B cell (primary cell): Measurements from ENCODE around the gene HFM1. TPM values are rescaled to one million over a fixed set of nuclear protein-coding genes. Genes with fewer than 3 reads are reported as not detected.
"Not testable (repeated sequence)": the region's sequence is repeated elsewhere in the genome, so short reads cannot be mapped to it uniquely, and the experiment has no call there.

Experiments
- ATAC-seq: fragments of 200-7000 bp; cut with Tn5 transposase; one replicate; pipeline ENCODE4 v1.10.0; 2021; ENCODE audit warnings: low read depth, mild to moderate bottlenecking, moderate number of reproducible peaks, moderate library complexity
- CTCF ChIA-PET: fragments of 350-600 bp; sonication (Branson Sonifier 250); formaldehyde crosslinking; loops from one replicate; lab custom pipeline; 2021; ENCODE audit warnings: antibody characterized with exemption, inconsistent platforms; lab: Charles Lee
- POLR2A ChIA-PET: fragments of 350-600 bp; sonication (Branson Sonifier 250); formaldehyde crosslinking; loops from one replicate; lab custom pipeline; 2021; ENCODE audit warnings: antibody characterized with exemption; lab: Charles Lee
- DNase-seq: peaks from one replicate; pipeline ENCODE4 v3.0.0; 2013
- H2AFZ ChIP-seq: 2 replicates; pipeline ENCODE4 v1.6.1; 2012; ENCODE audit warnings: mild to moderate bottlenecking, low read depth, low read length; ENCODE audit not compliant: insufficient read depth, poor library complexity, severe bottlenecking
- H3K27ac ChIP-seq, 2 donors: 1 replicate in 1 of 2; 2 replicates in 1 of 2; pipeline ENCODE4 v1.5.1; 2012 to 2013; ENCODE audit warnings: low read length in 2 of 2, mild to moderate bottlenecking in 2 of 2, moderate library complexity in 1 of 2
- H3K27me3 ChIP-seq, 4 experiments: fragments of 200-600 bp in 1 of 4; sonication (generic) in 1 of 4; replicated peaks in 1 of 4; 1 replicate in 2 of 4; 2 replicates in 2 of 4; pipeline versions ENCODE4 v1.6.1 to v1.7.0; 2013 to 2016; ENCODE audit warnings: low read length in 3 of 4, mild to moderate bottlenecking in 2 of 4, mixed read lengths in 1 of 4, moderate library complexity in 1 of 4; ENCODE audit not compliant: insufficient read depth in 4 of 4, control insufficient read depth in 3 of 4; ENCODE audit errors: control extremely low read depth in 1 of 4
- H3K36me3 ChIP-seq, 2 experiments: replicated peaks in 1 of 2; 1 replicate in 1 of 2; 2 replicates in 1 of 2; pipeline versions ENCODE4 v1.6.1 to v1.7.1; 2013; ENCODE audit warnings: low read length in 1 of 2; ENCODE audit not compliant: insufficient read depth in 2 of 2, control insufficient read depth in 1 of 2; ENCODE audit errors: control extremely low read depth in 1 of 2, extremely low read depth in 1 of 2
- H3K4me1 ChIP-seq, 2 donors: fragments of 200-600 bp in 1 of 2; sonication (generic) in 1 of 2; 1 replicate in 1 of 2; 2 replicates in 1 of 2; pipeline versions ENCODE4 v1.5.1 to v1.6.1; 2013 to 2017; ENCODE audit warnings: low read length in 2 of 2; ENCODE audit not compliant: control insufficient read depth in 2 of 2, insufficient read depth in 2 of 2
- H3K4me2 ChIP-seq: replicated peaks from 2 replicates; pipeline ENCODE3; 2012; ENCODE audit warnings: mild to moderate bottlenecking, low read depth, low read length; ENCODE audit not compliant: poor library complexity, severe bottlenecking
- H3K4me3 ChIP-seq, 5 experiments: fragments of 200-600 bp in 1 of 5; sonication (generic) in 1 of 5; 1 replicate in 3 of 5; 2 replicates in 2 of 5; pipeline versions ENCODE4 v1.5.1 to v1.7.0; 2011 to 2016; ENCODE audit warnings: low read length in 4 of 5, mild to moderate bottlenecking in 4 of 5, low read depth in 2 of 5, control low read depth in 1 of 5, moderate library complexity in 1 of 5; ENCODE audit not compliant: insufficient read depth in 1 of 5; ENCODE audit errors: control extremely low read depth in 1 of 5, extremely low read depth in 1 of 5
- H3K79me2 ChIP-seq: fragments of 200-600 bp; sonication (generic); one replicate; pipeline ENCODE4 v1.6.0; 2016; ENCODE audit warnings: low read length; ENCODE audit not compliant: control insufficient read depth, insufficient read depth
- H3K9ac ChIP-seq: fragments of 200-600 bp; sonication (generic); 2 replicates; pipeline ENCODE4 v1.6.1; 2017; ENCODE audit warnings: mild to moderate bottlenecking, low read length, moderate library complexity
- H3K9me3 ChIP-seq, 3 donors: one replicate each; pipeline versions ENCODE4 v1.6.1 to v1.7.1; 2013; ENCODE audit warnings: low read length in 2 of 3; ENCODE audit not compliant: control insufficient read depth in 2 of 3, insufficient read depth in 1 of 3; ENCODE audit errors: control extremely low read depth in 1 of 3
- H4K20me1 ChIP-seq: 2 replicates; pipeline ENCODE4 v1.6.0; 2012; ENCODE audit warnings: mild to moderate bottlenecking, low read length; ENCODE audit not compliant: insufficient read depth, control insufficient read depth, poor library complexity, severe bottlenecking
- H3K27ac Mint-ChIP-seq: one replicate; pipeline ENCODE4 v1.8.0; 2021; ENCODE audit warnings: mixed read lengths
- H3K27me3 Mint-ChIP-seq: one replicate; pipeline ENCODE4 v1.8.0; 2021; ENCODE audit warnings: mixed read lengths
- H3K4me1 Mint-ChIP-seq: one replicate; pipeline ENCODE4 v1.8.0; 2021; ENCODE audit warnings: mixed read lengths
- H3K4me3 Mint-ChIP-seq: one replicate; pipeline ENCODE4 v1.8.0; 2021; ENCODE audit warnings: mixed read lengths
- H3K9me3 Mint-ChIP-seq: one replicate; pipeline ENCODE4 v1.8.0; 2022; ENCODE audit warnings: mixed read lengths; ENCODE audit not compliant: insufficient read depth
- WGBS: methylation state at CpG from one replicate; pipeline ENCODE4 v1.1.5; 2013; ENCODE audit warnings: missing lambda C conversion rate; ENCODE audit not compliant: insufficient coverage; 5-methylcytosine and 5-hydroxymethylcytosine counted together
- intact Hi-C: fragments of 100-400 bp; cut with micrococcal nuclease; formaldehyde crosslinking; loops from one replicate; pipeline ENCODE4 v1.10.0; 2022
- polyA plus RNA-seq: library from polyadenylated mRNA; depleted of rRNA; stranded (reverse); fragments of >200 nt; gene quantifications from 2 replicates; pipeline ENCODE4 v1.2.3, GENCODE V29; 2012
- total RNA-seq, 2 donors: library from RNA; stranded (reverse); fragments of 120-200 nt in 1 of 2; gene quantifications; 1 replicate in 1 of 2; 2 replicates in 1 of 2; pipeline versions ENCODE4 v1.2.3 to v1.2.4, GENCODE V29; 2013 to 2022

Gene HFM1
- total and polyA plus RNA-seq, 2 donors (not counting 1 experiment from before 2014, with no cell fraction given): not detected

- ATAC-seq, H3K4me3 ChIP-seq, H3K27me3 ChIP-seq, H3K9ac ChIP-seq, H3K4me1 Mint-ChIP-seq, H4K20me1 ChIP-seq, H3K4me3 Mint-ChIP-seq, H3K27ac ChIP-seq, POLR2A ChIA-PET, H3K79me2 ChIP-seq, H3K9me3 Mint-ChIP-seq, H3K36me3 ChIP-seq, H3K27ac Mint-ChIP-seq, H3K4me1 ChIP-seq, H3K4me2 ChIP-seq, DNase-seq, H2AFZ ChIP-seq, CTCF ChIA-PET, H3K27me3 Mint-ChIP-seq, H3K9me3 ChIP-seq: not testable (repeated sequence)
- WGBS: 72% methylated on average over 3 of the region's 13 CpGs
- intact Hi-C loops: loop anchor here (10.0 kb wide), 1 partner anchor 218 kb away; the partner anchor contains the start of gene CDC7
Observed at GRCh38 chr1:91286962-91287317, 117.7 kb downstream of the HFM1 start.

- H3K27me3 Mint-ChIP-seq, POLR2A ChIA-PET, H4K20me1 ChIP-seq, H3K4me3 Mint-ChIP-seq, ATAC-seq, H3K27me3 ChIP-seq, H3K27ac ChIP-seq, H3K9ac ChIP-seq, H3K36me3 ChIP-seq, H3K4me1 ChIP-seq, H2AFZ ChIP-seq, H3K27ac Mint-ChIP-seq, H3K9me3 Mint-ChIP-seq, CTCF ChIA-PET, H3K4me2 ChIP-seq, H3K4me1 Mint-ChIP-seq, H3K9me3 ChIP-seq, H3K4me3 ChIP-seq, H3K79me2 ChIP-seq, DNase-seq: not testable (repeated sequence)
- intact Hi-C loops: loop anchor here (10.0 kb wide), 1 partner anchor 218 kb away; the partner anchor contains the start of gene CDC7
- 100% methylated on average over 5 of the region's 19 CpGs for WGBS
Observed at GRCh38 chr1:91286259-91286961, 118.2 kb downstream of the HFM1 start.
